ENCODE data around the gene PLXNA3. TPM values are rescaled to one million over a fixed set of nuclear protein-coding genes. Genes with fewer than 3 reads are reported as not detected.

Gene PLXNA3
- total and polyA plus RNA-seq, 2 donors (not counting 1 experiment from before 2014, with no cell fraction given) = 17.8 to 18.4 TPM

GRCh38 chrX:154506483-154507332 is 48.6 kb downstream of the PLXNA3 start:
- no peak overlapping the region for H3K9ac ChIP-seq (ENCODE audit: insufficient read depth, low read length)
- no peaks in the 10 kb centered on the region for H3K9me3 ChIP-seq (ENCODE audit: control insufficient read depth, insufficient read depth, low read depth, low read length)
- H3K36me3 ChIP-seq (ENCODE audit: control insufficient read depth, insufficient read depth, low read length) = no peaks in the 10 kb centered on the region
- H3K27ac ChIP-seq (ENCODE audit: insufficient read depth, low read length) = no peak overlapping the region
- H3K4me3 ChIP-seq (replicated peaks in 1 of 4; ENCODE audit: control extremely low read depth in 1 of 4, insufficient read depth in 1 of 4, low read depth in 3 of 4, low read length in 4 of 4) = no peak overlapping the region
- no peaks in the 10 kb centered on the region for H3K27me3 ChIP-seq (ENCODE audit: control insufficient read depth, insufficient read depth, low read length)
- TF ChIP-seq EZH2 (IDR thresholded peaks at IDR 0.05; ENCODE audit: low read length, missing control alignments) (no peak), CTCF (conservative IDR thresholded peaks at IDR 0.05 in 1 of 2, IDR thresholded peaks at IDR 0.05 in 1 of 2; ENCODE audit: low read depth in 1 of 2, low read length in 2 of 2) (no peak)
- H4K20me1 ChIP-seq (ENCODE audit: control insufficient read depth, extremely low read depth, insufficient read depth, low read length) = no peaks in the 10 kb centered on the region
- DNase-seq (ENCODE audit: low read depth in 2 of 2) = no peak
- H3K79me2 ChIP-seq (ENCODE audit: control insufficient read depth, insufficient read depth, low read length) = no peaks in the 10 kb centered on the region
- H3K4me1 ChIP-seq (ENCODE audit: control insufficient read depth, extremely low read depth, insufficient read depth, low read length) = peaks cover 3% of the 10 kb centered on the region
- H2AFZ ChIP-seq (ENCODE audit: low read length) = no peak overlapping the region
- H3K4me2 ChIP-seq (ENCODE audit: extremely low read depth, insufficient read depth, low read length) = no peak overlapping the region

GRCh38 chrX:154507673-154508383 is 49.7 kb downstream of the PLXNA3 start:
- no peaks in the 10 kb centered on the region for H3K27me3 ChIP-seq (ENCODE audit: control insufficient read depth, insufficient read depth, low read length)
- TF ChIP-seq CTCF (conservative IDR thresholded peaks at IDR 0.05 in 1 of 2, IDR thresholded peaks at IDR 0.05 in 1 of 2; ENCODE audit: low read depth in 1 of 2, low read length in 2 of 2) = no peak
- H3K4me1 ChIP-seq (ENCODE audit: control insufficient read depth, extremely low read depth, insufficient read depth, low read length) = peaks cover 3% of the 10 kb centered on the region
- no peaks in the 10 kb centered on the region for H3K9me3 ChIP-seq (ENCODE audit: control insufficient read depth, insufficient read depth, low read depth, low read length)
- H3K4me3 ChIP-seq (replicated peaks in 1 of 4; ENCODE audit: control extremely low read depth in 1 of 4, insufficient read depth in 1 of 4, low read depth in 3 of 4, low read length in 4 of 4) = no peak overlapping the region
- DNase-seq (ENCODE audit: low read depth in 2 of 2) = no peak
- H3K27ac ChIP-seq (ENCODE audit: insufficient read depth, low read length) = no peak overlapping the region
- no peak overlapping the region for H3K9ac ChIP-seq (ENCODE audit: insufficient read depth, low read length)
- H3K4me2 ChIP-seq (ENCODE audit: extremely low read depth, insufficient read depth, low read length) = no peak overlapping the region
- H3K79me2 ChIP-seq (ENCODE audit: control insufficient read depth, insufficient read depth, low read length) = no peaks in the 10 kb centered on the region
- H2AFZ ChIP-seq (ENCODE audit: low read length) = no peak overlapping the region
- H4K20me1 ChIP-seq (ENCODE audit: control insufficient read depth, extremely low read depth, insufficient read depth, low read length) = no peaks in the 10 kb centered on the region
- H3K36me3 ChIP-seq (ENCODE audit: control insufficient read depth, insufficient read depth, low read length) = no peaks in the 10 kb centered on the region

GRCh38 chrX:154508384-154508745 is 50.3 kb downstream of the PLXNA3 start:
- no peak for TF ChIP-seq EZH2 (IDR thresholded peaks at IDR 0.05; ENCODE audit: low read length, missing control alignments)
- H2AFZ ChIP-seq (ENCODE audit: low read length) = no peak overlapping the region
- H3K79me2 ChIP-seq (ENCODE audit: control insufficient read depth, insufficient read depth, low read length) = no peaks in the 10 kb centered on the region
- no peaks in the 10 kb centered on the region for H3K36me3 ChIP-seq (ENCODE audit: control insufficient read depth, insufficient read depth, low read length)
- H3K9me3 ChIP-seq (ENCODE audit: control insufficient read depth, insufficient read depth, low read depth, low read length) = no peaks in the 10 kb centered on the region
- H3K4me1 ChIP-seq (ENCODE audit: control insufficient read depth, extremely low read depth, insufficient read depth, low read length) = peaks cover 3% of the 10 kb centered on the region
- H4K20me1 ChIP-seq (ENCODE audit: control insufficient read depth, extremely low read depth, insufficient read depth, low read length) = no peaks in the 10 kb centered on the region
- no peak for DNase-seq (ENCODE audit: low read depth in 2 of 2)
- H3K4me3 ChIP-seq (replicated peaks in 1 of 4; ENCODE audit: control extremely low read depth in 1 of 4, insufficient read depth in 1 of 4, low read depth in 3 of 4, low read length in 4 of 4) = no peak overlapping the region
- H3K27ac ChIP-seq (ENCODE audit: insufficient read depth, low read length) = no peak overlapping the region
- H3K9ac ChIP-seq (ENCODE audit: insufficient read depth, low read length) = no peak overlapping the region
- H3K4me2 ChIP-seq (ENCODE audit: extremely low read depth, insufficient read depth, low read length) = no peak overlapping the region
- H3K27me3 ChIP-seq (ENCODE audit: control insufficient read depth, insufficient read depth, low read length) = no peaks in the 10 kb centered on the region
